Epidermal melanocyte (primary cell): Measurements from ENCODE around the gene PRKN.

Experiments
- DNase-seq: peaks from one replicate; pipeline ENCODE4 v3.0.0; 2011; ENCODE audit warnings: low spot score; ENCODE audit not compliant: insufficient read length

Gene PRKN

DNA sequence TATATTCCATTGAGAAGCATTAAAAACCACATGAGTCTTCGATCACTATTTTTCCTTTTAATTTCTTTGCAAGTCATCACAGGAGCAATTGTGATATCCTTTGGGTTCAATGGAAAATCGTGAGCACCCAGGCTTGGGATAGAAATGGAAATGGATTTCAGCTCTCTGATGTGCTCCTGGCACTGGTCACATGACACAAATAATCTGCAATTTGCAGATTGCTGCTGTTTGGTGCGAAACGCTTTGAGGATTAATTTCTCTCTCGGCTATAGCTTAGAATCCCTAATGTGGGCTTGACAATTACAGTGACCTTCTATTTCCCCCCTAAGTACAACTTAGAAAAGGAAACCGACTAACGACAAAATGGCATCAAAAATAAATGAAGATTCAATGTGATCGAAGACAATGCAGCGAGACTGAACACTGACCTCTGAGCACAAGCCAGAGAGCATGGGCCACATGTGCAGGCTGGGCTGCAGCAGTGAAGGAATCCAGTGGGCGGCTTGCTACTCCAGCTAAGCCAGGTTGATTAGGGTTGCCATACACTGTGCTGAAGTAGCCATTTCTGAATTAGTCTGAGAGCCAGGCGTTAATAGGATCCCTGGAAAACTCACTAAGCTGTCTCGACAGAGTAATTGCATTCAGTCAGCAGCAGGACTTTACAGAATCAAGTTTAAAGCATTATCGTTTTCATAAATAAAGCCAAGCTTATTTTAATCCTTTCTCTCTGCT, 1151.9 kb downstream of the PRKN start:
- no peak for DNase-seq

DNA sequence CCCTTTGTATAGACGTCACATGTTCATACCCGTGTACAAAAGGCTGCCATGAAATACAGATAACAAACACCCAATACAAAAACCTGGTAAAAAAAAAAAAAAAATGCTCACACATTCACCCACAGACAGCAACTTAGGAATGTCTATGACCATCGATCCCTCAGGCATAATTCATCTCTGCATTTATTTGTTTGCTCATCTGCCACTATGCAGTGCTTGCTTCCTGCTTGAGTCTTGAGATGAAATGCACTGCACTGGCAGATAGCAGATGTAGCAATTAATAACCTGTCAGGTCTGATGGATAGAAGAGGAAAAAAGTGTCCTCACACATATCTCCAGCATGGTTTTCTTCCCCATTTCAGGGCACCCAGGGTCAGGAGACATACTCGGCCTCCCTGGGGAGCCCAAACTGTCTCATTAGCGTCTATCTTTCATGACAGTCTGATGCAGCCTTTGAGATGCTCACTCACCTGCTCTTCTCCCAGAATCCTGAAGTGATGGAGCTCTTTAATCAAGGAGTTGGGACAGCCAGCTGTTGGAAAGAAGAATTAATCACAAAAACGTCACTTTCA, 1158.6 kb downstream of the PRKN start:
- DNase-seq: no peak

DNA sequence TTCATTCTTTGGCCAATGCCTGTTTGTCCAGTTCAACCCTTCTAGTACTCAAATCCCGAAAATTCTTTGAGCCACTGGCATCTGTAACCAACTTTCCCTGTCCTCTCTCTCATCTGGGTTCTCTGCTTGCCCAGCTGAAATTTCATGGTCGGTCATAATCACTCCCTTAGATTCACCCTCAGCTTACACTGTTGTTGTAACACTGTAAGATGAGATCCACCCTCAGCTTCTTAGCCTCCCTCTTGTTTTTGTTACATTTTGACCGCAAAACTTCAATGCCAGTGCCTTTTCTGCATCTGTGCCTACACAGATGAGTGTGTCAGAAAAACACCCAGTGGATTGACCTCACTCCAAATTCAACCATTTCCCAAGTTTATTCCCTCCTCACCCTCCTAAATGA, 1162.6 kb downstream of the PRKN start:
- DNase-seq: no peak

DNA sequence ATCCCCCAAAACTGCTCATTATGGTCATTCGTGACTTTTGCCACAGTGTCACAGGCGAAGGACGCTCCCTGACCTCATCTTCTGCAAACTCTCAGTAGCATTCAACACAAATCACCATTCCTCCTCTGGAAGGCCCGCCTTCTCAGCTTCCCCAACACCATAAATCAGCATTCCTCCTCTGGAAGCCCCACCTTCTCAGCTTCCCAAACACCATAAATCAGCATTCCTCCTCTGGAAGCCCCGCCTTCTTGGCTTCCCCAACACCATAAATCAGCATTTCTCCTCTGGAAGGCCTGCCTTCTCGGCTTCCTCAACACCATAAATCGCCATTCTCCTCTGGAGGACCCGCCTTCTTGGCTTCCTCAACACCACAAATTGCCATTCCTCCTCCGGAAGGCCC, 1165.7 kb downstream of the PRKN start:
- no peak for DNase-seq

DNA sequence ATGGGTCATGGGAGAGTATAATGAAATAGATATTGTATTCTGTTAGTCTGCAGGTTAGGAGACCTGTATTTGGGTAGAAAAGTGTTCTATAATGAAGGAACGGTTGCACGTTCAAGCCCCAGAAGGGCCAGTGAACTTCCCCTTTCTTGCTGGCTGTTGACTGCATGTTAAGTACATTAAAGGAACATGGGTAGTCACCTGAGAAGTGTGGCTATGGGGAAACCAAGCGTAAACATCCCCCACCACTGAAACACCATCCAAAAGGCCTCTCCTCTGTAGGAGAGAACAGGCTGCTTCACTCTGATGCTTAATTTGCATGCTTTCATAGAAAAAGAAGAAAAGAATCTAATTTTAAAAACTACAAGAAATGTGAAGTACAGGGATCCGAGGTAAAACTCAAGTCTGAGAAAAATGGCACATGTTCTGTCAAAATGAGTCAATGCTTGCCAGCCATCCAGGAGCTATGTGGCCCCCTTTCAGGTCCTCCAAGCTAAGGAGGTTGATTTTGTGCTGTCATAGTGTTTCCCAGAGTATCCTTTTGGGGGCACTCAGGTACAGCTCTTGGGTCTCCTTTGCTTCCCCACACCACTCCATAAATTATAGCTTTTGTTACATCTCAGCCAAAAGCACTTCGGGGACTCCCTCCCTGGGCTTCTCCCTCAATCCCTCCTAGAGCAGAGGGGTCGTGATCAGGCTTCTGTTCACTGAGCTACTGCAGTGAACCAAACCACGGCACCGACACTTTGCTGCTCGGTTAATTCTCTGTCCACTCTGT, 1170.0 kb downstream of the PRKN start:
- no peak for DNase-seq

DNA sequence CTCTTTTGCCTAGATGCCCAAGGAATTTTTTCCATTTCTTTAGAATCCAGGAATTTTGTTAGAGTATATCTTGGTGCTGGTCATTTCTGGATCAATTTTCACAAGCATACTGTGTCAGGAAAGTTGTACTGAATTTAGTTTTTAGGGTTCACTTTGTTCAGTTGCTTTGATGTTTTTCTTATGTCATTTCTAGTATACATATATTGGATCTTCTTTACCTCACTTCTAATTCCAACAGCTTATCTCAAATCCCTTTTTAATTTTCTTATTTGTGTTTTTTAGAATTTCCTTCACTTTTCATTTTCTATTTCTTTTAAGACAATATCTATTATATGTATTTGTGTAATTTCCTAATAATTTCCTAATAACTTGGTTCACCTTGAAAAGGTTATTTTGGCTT, 1172.7 kb downstream of the PRKN start:
- no peak for DNase-seq

DNA sequence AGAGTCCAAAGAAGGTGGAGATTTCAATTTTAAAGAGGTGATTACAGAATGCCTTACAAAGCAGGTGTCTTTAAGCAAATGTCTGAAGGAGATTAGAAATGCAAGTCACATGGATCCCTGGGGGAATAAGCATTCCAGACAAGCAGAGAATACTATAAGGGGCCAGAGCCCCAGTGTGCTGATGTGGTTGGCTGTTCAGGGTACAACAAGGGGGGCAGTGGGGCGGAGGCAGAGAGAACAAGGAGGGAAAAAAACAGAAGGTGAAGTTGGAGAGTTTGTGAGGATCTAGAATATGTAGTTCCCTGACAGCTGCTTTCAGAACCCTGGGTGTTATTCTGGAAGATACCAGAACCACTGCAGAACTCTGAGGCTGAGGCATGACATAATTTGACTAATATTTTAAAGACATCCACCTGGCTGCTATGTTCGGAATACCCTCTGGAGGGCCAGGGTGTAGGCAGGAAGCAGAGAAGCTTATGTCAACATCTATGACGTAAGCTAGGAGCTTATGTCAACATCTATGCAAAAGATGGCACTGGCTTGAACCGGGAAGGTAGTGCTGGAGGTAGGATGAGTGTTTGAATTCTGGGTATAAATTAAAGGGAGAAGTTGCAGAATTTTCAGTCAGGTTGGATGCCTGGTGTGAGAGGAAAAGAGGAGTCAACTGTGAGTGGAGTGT, 1177.5 kb downstream of the PRKN start:
- no peak for DNase-seq

DNA sequence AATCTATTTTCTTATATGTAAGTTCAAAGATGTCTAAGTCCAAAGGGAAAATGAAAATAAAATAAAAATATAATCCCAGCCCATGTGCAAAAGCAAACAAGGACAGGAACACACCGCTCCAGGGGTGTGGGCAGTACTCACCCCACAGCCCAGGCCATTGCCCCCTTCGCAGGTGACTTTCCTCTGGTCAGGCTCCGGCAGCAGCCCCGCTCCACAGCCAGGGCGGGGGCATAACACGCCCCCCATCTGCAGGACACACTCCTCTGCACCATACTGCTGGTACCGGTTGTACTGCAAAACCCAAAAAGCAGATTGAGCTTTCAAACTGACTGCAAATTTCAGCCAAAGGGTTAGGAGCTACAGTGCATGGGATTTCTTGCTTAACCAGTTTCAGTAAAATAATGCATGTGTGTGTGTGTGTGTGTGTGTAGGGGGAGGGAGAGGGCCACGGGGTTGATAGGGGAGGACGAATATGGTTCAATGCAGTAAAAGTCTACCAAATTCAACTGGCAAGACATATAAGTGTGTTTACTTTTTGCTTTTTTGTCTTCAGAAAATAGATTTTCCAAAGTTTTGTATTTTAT, 1178.8 kb downstream of the PRKN start:
- DNase-seq: no peak

DNA sequence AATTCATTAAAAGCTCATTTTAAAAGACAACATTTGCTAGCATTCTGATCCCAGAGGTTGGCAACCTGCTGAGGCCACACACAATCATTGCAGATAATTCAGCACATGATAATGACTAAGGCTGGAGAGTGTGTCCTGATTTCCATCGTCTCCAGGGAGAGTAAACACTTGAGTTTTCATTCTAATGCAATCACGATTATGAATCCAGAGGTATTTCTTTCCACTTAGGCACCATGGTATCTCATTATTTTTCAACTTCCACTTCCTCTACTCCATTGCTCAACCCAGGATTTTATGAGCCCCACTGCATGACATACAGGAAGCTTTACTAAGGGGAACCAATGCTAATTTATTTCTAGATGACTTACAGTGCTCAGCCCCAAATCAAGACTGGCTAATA, 1179.9 kb downstream of the PRKN start:
- no peak for DNase-seq

DNA sequence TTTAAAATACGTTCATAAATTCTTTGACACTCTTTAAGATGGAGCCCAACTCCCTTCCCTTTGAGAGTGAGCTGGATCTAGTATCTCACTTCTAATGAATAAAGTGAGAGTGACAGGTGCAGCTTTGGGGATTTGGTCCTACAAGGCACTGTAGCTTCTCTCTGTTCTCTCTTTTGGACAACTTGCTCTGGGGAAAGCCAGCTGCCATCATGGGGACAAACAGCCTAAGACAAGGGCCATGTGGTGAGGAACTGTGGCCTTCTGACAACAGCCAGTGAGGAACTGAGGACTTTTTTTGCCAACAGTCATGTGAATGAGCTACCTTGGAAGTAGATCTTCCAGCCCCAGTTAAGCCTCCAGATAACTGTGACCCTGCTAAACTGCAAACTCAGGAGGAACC, 1180.9 kb downstream of the PRKN start:
- DNase-seq: no peak

DNA sequence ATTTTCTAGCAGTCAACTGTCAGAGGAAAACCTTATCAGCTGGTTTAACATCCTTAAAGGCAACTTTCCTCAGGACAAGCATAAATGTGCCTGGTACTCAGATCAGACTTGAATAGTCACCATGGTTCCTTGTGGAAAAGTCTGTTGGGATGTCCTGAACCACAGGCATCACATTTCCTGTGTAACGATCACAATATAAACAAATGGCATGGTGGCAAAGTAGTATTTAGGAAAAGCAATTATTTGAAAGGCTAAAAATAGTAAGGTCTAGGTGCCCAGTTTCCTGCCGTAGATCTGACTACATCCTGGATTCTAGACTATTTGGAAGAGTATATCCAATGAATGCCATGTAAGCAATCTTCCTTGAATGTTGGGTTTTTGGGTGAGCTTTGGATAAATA, 1181.8 kb downstream of the PRKN start:
- DNase-seq: no peak

DNA sequence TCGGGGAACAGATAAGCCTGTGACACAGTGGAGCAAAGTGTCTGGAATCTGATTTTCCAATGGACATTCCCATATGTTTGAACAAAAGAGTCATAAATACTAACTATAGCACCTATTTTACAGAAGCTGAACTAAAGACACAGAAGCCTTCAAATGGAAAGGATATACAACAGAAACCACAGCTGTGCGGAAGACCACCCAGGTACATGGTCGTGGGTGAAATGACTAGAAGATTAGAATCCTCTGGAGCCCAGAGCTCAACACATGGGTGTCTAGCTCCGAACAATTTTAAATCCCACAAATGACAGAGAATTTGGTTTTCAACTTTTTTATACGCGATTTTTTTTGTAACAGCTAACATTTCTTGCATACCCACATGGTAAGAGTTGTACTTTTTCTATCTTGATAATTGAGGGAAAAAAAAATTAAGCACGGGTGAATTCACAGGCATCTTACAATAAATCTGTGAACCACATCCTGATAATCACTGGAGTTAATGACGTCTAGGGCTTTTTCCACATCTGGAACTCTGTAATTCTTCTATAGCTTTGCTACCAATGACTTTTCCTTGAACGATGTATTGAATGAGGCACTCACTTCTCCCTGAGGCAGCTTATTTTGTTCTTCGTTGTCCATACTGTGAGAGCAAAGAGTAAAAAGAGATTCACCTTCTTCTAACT, 1182.6 kb downstream of the PRKN start:
- DNase-seq: no peak

DNA sequence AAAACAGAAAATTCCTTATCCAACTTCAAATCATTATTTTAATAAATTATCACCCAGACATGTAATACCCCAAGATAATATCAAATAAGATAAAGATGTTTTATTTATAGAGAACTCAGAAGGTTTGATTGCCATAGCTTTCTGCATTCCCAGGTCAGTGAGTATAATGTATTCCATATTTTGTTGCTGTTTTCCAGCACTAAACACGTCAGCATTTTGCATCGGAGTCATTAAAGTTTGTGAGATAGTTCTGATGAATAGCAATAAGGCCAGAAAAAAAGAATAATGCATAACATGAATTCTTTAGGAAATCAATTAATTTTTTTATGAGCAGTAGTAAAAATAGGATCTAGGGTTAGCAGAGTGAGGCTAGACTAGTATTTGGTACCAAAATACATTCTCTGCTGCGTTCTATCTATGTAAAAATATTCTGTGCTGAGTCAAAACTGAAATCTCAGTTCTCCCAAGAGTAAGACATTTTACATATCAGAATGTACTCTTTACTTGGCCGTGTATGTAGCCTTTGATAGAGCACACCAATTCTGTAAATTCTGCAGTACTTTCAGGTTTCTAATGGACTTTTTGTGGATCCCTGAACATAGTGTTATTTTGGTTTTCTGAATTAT, 1183.8 kb downstream of the PRKN start:
- DNase-seq: no peak

DNA sequence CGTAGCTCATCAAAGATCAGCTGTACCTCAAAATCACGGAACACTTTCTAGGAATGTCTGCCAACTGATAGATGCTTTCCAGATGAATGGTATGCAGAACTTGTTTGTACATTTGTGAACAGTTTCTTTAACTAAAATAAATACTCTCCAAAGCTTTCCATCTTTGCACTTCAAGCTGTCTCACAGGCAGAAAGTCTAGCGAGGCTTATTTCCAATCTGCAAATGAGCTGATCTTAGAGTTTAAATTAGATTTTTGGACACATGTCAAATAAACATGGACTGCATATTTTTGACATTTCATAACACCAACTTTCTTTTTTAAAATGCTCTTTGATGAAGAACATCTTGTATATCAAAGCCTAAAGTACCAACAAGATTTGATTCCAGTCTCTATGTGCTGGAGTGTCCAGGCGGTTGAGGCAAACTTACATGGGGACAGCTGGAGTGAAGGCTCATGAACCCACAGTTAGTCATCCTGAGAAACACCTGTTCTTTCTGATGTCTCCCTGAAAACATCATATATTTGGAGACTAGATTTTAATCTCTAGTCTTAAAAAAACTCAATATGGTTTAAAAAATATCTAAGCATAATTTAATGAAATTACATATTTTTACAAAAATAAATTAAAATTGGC, 1185.1 kb downstream of the PRKN start:
- DNase-seq: no peak

DNA sequence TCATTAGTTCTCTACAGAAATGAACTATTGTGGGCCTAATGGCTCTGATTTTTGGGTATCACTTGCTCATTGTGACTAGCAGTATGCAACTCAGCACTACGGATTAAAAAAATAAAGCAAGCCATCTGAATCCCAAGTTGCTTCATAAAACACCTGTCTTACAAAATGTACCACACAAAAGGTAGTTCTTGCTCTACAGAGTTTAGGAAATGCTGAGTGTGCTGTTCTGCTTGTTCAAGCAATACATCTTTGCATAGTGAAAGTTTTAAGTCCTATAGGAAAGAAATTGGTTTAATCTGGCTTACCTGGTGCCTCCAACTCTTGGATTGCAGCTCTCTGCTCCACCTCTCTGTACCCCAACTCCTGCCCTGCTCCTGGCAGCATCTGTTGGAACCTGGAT, 1187.0 kb downstream of the PRKN start:
- no peak for DNase-seq

DNA sequence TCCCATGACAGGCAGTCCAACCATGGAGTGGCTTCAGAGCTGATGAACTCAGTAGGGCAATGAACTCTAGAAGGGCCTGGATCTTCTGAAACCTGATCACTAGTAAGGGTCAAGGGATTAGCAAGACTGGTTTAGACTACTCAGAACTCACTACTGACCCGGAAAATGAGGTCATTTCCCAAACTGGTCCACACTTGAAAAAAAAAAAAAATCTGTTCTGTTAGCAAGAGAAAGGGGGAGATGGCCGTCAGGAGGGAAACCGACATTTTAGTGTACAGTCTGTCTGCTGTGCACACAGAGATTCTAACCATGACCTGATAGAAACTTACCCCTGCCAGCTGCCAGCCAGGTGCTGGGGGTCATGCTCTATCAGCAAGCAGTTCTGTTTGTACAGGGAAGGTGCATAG, 1191.3 kb downstream of the PRKN start:
- no peak for DNase-seq

DNA sequence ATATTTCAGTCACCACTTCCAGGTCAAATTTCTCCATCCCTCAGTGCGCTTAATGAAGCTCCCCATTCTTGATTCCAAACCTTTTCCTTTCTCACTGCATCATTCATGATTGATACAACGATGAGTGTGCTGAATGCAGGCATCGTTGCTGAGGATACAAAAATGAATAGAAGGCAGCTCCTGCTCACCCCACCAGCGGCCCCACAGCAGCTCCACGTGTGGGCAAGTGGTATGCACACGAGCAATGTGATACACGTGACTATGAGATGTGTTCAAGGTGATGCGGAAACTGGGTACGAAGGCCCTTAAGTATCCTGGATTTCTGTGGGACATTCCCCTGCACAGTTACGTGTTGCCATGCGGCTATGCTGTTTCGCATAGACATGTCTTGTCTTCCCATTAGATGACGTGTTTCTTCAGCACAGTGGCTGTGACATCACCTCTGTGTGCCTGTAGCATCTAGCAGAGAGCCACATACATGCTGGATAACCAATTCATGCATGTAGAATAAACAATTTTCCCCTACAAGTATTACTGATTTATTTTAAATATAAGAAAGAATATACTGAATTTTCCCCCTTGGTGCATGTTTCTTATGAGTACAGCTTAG, 1193.2 kb downstream of the PRKN start:
- DNase-seq: no peak

DNA sequence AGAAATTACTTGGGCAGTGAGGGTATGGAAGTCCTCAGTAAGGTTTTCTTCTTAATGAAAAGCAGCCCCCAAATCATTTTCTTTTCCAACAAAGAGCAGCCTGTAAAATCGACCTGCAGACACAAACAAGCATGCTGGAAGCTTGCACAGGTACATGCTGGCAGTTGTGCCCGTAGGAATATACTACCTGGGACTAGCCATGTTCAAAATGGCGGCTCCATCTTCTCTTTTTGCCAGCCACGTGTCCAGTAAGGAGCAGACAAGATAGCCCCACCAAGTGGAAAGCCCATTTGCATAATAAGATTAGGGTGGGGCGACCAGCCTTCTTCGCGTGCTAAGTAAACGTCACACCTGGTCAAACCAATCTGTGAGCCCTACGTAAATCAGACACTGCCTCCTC, 1194.3 kb downstream of the PRKN start:
- no peak for DNase-seq

DNA sequence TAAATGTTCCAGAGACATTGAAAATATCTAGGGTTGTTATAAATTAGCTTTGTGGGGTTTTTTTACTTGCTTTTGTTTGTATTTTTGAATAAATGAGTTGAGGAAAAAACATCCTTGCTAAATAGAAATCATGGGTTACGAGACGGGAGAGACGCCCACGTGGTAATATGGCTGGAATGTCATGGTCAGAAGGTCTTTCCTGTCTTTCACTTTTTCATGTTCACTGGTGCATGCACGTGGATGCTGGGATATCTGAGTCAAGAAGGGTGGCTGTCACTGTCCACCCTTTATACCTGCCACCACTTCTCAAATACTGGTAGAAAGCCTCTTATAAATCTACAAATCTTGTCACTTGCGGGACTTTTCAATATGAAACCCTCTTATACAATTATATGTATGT, 1195.0 kb downstream of the PRKN start:
- DNase-seq: no peak

DNA sequence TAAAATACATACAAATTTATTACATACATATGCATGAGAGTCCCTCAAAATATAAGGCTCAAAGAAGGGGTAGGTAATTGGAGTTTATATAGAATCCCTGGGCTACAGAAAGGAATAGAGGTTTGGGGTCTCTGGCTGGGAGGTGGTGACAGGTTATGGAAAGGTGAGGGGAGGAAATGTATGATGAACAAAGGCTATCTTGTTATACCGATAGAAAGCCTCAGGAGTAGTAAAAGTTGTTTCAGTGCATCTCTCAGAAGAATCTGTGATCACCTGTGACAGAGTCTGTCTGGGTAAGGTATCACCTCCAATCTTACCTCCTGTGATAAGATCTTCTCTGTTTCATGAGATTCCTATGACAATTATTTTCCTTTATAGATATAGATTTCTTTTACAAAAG, 1200.8 kb downstream of the PRKN start:
- DNase-seq: no peak
